Activated T-cell treated with anti-CD3 and anti-CD28 coated beads, Interleukin-2, amount 50 U/mL, for 72 hours (primary cell): ENCODE data around the gene DNAJA3. TPM values are rescaled to one million over a fixed set of nuclear protein-coding genes. Genes with fewer than 3 reads are reported as not detected.

Source experiments
- ATAC-seq, 2 donors: fragments of 150-1000 bp; cut with Tn5 transposase; replicated peaks in 1 of 2; 2 replicates each; pipeline ENCODE4 v1.10.0; 2021; ENCODE audit warnings: moderate library complexity in 2 of 2, mild to moderate bottlenecking in 1 of 2
- DNase-seq, 2 donors: peaks; one replicate each; pipeline ENCODE4 v3.0.0; 2021 to 2022; ENCODE audit warnings: mixed read lengths in 1 of 2
- H3K27ac Mint-ChIP-seq: one replicate; pipeline ENCODE4 v1.8.0; 2022; ENCODE audit warnings: mild to moderate bottlenecking, moderate library complexity, mixed read lengths
- H3K27me3 Mint-ChIP-seq: one replicate; pipeline ENCODE4 v1.8.0; 2022; ENCODE audit warnings: low read depth, mixed read lengths
- H3K36me3 Mint-ChIP-seq, 2 donors: one replicate each; pipeline ENCODE4 v1.8.0; 2022; ENCODE audit warnings: mixed read lengths in 2 of 2, mild to moderate bottlenecking in 1 of 2; ENCODE audit not compliant: insufficient read depth in 2 of 2
- H3K4me1 Mint-ChIP-seq: one replicate; pipeline ENCODE4 v1.8.0; 2022; ENCODE audit warnings: low read depth, mixed read lengths
- H3K4me3 Mint-ChIP-seq, 2 donors: one replicate each; pipeline ENCODE4 v1.8.0; 2022; ENCODE audit warnings: mild to moderate bottlenecking in 2 of 2, mixed read lengths in 2 of 2, moderate library complexity in 2 of 2
- H3K9me3 Mint-ChIP-seq, 2 donors: one replicate each; pipeline ENCODE4 v1.8.0; 2022; ENCODE audit warnings: mixed read lengths in 2 of 2
- total RNA-seq, 2 donors: library from RNA; stranded (reverse); gene quantifications; one replicate each; pipeline ENCODE4 v1.2.3, GENCODE V29; 2022

DNAJA3 gene
- 10 to 100 TPM; 83.6 to 98.7 TPM for total RNA-seq

DNA sequence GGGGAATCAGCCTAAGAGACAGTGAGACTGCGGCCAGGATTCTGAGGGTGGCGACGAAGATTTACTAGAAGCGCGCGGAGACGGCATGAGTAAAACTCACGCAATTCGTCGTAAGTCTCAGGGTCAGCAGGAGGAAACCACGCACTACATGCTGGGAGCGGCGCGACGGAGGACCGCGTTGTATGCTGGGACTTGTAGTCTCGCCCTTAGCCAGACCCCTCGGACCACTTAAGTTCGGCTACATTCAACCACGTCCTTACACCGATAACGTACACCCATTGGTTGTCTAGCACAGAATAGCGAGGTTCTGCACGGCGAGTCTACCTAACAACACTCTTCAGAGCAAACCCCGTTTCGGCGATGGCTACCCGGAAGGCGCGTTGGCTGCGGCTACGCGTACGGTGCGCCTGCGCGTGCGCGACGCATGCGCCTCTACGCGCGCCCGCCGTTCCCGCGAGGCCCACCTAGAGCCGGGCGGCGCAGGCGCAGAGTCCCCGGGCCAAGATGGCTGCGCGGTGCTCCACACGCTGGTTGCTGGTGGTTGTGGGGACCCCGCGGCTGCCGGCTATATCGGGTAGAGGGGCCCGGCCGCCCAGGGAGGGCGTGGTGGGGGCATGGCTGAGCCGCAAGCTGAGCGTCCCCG lies at the start of gene DNAJA3:
Gene DNAJA3 (plus strand): TSS at position 491 of the 643 bp plus-strand sequence. CDS start 14 bp downstream, at position 505.
- Mint-ChIP-seq H3K4me1 (peaks cover 38% of the 10 kb centered on the region), H3K27me3 (no peaks in the 10 kb centered on the region), H3K9me3 (no peaks in the 10 kb centered on the region), H3K4me3 (peak within 1 kb of the TSS; percentile 93 to 98), H3K36me3 (peaks cover 11 to 20% of the 10 kb centered on the region in 2 donors), H3K27ac (peak within 1 kb of the TSS; percentile 100)
- ATAC-seq (peak; percentile 94 to 95), DNase-seq (peak; percentile 94 to 96)

DNA sequence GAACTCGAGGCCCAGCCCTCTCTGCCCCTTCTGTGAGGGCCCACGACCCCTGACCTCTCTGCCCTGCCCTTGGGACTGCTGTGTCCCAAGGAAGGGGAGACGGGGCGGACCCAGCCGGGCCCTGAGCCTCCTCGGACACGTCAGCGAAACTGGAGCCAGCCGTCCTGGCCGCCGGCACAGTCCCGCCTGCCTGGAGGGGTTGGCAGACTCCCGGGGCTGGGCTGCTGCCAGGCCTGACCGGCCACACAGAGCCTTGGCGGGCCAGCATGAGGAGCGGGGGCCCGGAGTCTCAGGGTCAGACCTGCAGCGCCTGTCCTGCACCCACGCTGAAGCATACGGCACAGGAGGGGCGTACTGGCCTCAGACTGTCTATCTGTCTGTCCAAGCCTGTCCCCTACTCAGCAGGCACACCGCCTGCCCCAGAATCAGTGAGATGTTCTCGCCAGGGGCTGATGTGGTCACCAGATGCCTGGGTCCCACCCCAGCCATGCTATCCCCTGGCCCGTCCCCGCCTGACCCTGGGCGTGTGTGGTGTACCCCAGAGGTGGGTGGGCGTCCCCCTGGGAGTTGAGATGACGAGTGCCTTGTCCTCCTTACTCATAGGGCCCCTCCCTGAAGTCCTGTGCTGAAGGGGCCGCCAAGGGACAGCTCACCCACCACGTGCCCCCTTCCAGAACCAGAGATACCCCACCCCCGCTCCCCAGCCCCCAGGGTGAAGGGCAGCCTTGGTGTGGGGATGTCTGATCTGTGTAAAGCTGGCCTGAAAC lies 49.4 kb upstream of the DNAJA3 start:
- Mint-ChIP-seq H3K4me1 (peaks cover 7% of the 10 kb centered on the region), H3K9me3 (no peaks in the 10 kb centered on the region), H3K27ac (no peak overlapping the region), H3K36me3 (no peaks in the 10 kb centered on the region), H3K27me3 (no peaks in the 10 kb centered on the region), H3K4me3 (no peak overlapping the region)
- DNase-seq (no peak), ATAC-seq (no peak)

DNA sequence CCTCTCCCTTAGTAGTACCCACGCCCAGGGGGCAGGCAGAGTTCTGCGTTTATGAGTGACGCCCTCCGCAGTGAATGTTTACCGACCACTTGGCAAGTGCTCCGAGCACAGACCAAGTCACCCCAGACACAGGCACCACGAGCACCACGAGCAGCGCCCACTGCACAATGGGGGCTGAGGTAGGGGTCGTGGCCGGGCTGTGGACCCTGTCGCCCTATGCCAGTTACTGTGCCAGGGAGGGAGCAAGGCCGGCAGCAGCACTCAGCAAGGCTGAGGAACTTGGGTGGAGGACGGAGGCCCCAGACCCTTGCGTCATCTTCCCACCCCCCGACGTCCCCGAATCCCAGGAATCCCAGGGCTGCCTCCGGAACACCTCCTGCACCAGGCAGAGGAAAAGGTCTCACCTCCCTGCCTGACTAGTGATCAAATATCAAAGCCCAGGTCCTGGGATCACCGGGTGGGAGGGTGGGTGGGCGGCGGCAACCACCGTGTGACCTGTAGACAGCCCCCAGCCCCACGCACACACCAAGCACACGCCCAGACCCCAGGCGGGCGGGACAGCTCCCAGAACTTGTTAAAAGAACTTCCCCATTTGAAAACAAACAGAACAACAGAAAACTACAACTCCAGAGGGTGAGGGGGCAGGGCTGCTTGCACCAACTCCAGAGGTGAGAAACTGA lies 48.6 kb upstream of the DNAJA3 start:
- Mint-ChIP-seq H3K27me3 (no peaks in the 10 kb centered on the region), H3K9me3 (no peaks in the 10 kb centered on the region), H3K4me1 (peaks cover 7% of the 10 kb centered on the region), H3K27ac (no peak overlapping the region), H3K4me3 (no peak overlapping the region), H3K36me3 (no peaks in the 10 kb centered on the region)
- DNase-seq (no peak), ATAC-seq (no peak)

DNA sequence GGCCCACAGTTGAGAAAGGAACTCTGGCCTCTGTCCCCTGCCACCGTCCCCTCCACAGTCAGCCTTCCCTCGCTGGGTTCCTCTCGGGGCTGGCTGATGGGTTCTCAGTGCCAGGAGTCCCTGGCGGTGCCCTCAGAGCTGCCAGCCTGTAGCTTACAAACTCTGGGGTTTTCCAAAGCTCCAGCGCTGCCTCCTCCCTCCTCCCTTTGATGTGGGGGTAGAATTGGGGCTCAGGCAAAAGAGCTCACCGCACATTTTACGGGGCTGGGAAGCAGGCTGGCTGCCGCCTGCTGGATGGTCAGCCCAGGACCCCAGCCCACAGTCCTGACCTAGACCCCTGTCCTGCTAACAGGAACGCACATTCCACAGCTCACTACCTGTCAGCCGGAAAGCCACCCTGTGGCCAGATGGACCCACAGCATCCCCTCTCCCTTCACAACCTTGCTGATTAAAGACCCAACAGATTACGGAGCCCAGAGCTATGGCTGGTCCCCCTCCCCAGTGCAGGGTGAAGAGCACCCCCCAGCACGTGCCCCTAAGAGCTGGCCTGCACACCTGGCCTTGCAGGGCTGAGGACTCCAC lies 48.0 kb upstream of the DNAJA3 start:
- H3K27ac Mint-ChIP-seq, result no peak overlapping the region
- H3K9me3 Mint-ChIP-seq, result no peaks in the 10 kb centered on the region
- no peaks in the 10 kb centered on the region for H3K27me3 Mint-ChIP-seq
- ATAC-seq, result no peak
- DNase-seq, result no peak
- H3K4me1 Mint-ChIP-seq, result peaks cover 7% of the 10 kb centered on the region
- no peaks in the 10 kb centered on the region for H3K36me3 Mint-ChIP-seq
- H3K4me3 Mint-ChIP-seq, result no peak overlapping the region

DNA sequence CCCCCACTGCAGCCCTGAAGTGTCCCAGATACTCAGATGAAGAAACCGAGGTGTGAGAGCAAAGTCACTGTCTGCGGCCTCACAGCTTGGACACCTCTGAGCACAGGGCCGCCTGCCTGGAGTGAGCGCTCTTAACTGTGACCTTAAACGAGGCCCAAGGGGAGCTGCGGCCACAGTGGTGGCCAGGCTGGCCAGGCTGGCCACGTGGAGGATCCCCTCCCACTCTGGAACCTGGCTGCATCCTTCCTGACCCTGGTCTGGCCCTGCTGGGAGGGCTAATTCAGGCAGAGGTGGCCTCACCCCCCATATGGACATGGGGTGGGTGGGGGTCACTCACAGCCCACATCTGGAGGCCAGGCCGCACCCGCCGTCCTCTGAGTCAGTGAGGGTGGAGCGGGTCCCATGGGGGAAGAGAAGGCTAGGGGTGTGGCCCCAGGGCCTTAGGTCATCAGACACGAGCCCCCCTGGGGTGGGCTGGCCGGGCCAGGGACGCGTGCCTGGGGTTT lies 47.5 kb upstream of the DNAJA3 start:
- ATAC-seq (no peak), DNase-seq (no peak)
- H3K27me3 Mint-ChIP-seq, result no peaks in the 10 kb centered on the region
- peaks cover 0 to under 1% of the 10 kb centered on the region in 2 donors for H3K36me3 Mint-ChIP-seq
- peaks cover 7% of the 10 kb centered on the region for H3K4me1 Mint-ChIP-seq
- H3K27ac Mint-ChIP-seq, result no peak overlapping the region
- no peak overlapping the region for H3K4me3 Mint-ChIP-seq
- no peaks in the 10 kb centered on the region for H3K9me3 Mint-ChIP-seq

DNA sequence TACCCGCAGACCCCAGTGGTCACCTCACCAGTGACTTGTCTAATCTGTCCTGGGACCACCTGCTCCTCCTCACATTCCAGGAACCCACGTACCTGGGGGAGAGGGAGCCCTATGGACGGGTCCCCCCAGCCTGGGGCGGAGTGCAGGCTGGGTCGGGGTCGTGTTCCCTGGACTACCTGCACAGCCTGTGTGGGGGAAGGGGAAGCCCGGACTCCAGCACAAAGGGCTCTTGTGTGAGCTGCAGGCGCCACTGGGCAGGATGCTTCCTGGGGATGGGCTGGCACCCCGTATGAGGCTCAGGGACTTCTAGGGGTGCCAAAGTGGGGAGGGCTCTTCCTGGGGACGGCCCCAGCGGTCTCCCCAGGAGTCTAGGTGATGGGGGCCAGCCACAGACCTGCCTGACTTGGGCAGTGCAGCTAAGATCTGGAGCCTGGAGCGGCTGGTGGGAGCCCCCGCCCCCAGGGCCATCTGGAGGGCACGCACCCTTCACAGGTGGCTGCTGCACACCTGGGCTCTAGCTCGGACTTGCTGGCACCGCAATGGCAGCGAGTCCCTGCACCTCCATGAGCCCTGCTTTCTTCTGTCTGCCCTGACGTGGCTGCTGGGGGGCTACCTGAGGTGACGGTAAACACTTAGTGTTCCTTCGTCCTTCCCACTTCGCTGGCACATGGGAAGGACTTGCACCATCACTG lies 46.5 kb upstream of the DNAJA3 start:
- Mint-ChIP-seq H3K27me3 (no peaks in the 10 kb centered on the region), H3K27ac (no peak overlapping the region), H3K4me1 (peaks cover 7% of the 10 kb centered on the region), H3K9me3 (no peaks in the 10 kb centered on the region), H3K4me3 (no peak overlapping the region), H3K36me3 (peaks cover 0 to 1% of the 10 kb centered on the region in 2 donors)
- DNase-seq (no peak), ATAC-seq (no peak)

DNA sequence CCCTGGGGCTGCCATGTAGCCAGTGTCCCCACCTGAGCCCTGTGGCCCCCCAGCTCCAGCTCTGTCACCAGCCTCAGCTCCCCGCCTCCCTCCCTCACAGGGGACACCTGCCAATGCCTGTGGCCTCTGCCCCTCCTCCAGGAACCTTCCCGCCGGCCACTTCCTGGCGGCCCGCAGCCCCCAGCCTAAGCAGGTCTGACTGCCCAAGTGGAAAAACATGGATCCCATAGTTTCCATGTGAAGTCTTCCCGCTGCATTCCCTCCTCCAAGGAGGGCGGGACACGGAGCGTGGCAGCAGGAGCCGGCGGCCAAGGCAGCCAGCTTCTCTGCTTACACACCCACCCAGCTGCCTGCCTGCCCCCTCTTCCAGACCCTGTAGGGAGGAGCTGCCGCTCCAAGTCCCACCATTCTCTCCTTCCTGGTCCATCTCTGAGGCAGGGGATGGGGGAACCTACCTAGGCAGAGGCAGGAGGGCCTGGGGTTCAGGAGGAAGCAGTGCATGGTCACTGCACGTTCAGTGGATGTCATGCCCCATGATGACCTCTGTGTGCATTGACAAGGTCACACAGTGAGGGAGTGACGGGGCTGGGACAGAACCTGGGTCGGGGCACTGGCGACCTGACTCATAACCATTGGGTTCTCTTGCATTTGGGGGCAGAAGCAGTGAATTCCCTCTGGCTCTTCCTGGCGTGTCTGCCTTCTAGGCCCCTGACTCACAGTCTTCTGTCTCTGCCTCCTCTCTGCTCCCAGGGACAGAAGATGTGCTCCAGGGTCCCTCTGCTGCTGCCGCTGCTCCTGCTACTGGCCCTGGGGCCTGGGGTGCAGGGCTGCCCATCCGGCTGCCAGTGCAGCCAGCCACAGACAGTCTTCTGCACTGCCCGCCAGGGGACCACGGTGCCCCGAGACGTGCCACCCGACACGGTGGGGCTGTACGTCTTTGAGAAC lies 45.3 kb upstream of the DNAJA3 start:
- peaks cover 7% of the 10 kb centered on the region for H3K4me1 Mint-ChIP-seq
- H3K4me3 Mint-ChIP-seq, result no peak overlapping the region
- H3K27ac Mint-ChIP-seq, result no peak overlapping the region
- H3K9me3 Mint-ChIP-seq, result no peaks in the 10 kb centered on the region
- H3K27me3 Mint-ChIP-seq, result no peaks in the 10 kb centered on the region
- DNase-seq (no peak), ATAC-seq (no peak)
- peaks cover 0 to 1% of the 10 kb centered on the region in 2 donors for H3K36me3 Mint-ChIP-seq

DNA sequence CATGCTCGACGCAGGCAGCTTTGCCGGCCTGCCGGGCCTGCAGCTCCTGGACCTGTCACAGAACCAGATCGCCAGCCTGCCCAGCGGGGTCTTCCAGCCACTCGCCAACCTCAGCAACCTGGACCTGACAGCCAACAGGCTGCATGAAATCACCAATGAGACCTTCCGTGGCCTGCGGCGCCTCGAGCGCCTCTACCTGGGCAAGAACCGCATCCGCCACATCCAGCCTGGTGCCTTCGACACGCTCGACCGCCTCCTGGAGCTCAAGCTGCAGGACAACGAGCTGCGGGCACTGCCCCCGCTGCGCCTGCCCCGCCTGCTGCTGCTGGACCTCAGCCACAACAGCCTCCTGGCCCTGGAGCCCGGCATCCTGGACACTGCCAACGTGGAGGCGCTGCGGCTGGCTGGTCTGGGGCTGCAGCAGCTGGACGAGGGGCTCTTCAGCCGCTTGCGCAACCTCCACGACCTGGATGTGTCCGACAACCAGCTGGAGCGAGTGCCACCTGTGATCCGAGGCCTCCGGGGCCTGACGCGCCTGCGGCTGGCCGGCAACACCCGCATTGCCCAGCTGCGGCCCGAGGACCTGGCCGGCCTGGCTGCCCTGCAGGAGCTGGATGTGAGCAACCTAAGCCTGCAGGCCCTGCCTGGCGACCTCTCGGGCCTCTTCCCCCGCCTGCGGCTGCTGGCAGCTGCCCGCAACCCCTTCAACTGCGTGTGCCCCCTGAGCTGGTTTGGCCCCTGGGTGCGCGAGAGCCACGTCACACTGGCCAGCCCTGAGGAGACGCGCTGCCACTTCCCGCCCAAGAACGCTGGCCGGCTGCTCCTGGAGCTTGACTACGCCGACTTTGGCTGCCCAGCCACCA lies 44.4 kb upstream of the DNAJA3 start:
- peaks cover 0 to 1% of the 10 kb centered on the region in 2 donors for H3K36me3 Mint-ChIP-seq
- H3K4me3 Mint-ChIP-seq, result no peak overlapping the region
- ATAC-seq (no peak), DNase-seq (no peak)
- peaks cover 7% of the 10 kb centered on the region for H3K4me1 Mint-ChIP-seq
- H3K27ac Mint-ChIP-seq, result no peak overlapping the region
- H3K27me3 Mint-ChIP-seq, result no peaks in the 10 kb centered on the region
- no peaks in the 10 kb centered on the region for H3K9me3 Mint-ChIP-seq

DNA sequence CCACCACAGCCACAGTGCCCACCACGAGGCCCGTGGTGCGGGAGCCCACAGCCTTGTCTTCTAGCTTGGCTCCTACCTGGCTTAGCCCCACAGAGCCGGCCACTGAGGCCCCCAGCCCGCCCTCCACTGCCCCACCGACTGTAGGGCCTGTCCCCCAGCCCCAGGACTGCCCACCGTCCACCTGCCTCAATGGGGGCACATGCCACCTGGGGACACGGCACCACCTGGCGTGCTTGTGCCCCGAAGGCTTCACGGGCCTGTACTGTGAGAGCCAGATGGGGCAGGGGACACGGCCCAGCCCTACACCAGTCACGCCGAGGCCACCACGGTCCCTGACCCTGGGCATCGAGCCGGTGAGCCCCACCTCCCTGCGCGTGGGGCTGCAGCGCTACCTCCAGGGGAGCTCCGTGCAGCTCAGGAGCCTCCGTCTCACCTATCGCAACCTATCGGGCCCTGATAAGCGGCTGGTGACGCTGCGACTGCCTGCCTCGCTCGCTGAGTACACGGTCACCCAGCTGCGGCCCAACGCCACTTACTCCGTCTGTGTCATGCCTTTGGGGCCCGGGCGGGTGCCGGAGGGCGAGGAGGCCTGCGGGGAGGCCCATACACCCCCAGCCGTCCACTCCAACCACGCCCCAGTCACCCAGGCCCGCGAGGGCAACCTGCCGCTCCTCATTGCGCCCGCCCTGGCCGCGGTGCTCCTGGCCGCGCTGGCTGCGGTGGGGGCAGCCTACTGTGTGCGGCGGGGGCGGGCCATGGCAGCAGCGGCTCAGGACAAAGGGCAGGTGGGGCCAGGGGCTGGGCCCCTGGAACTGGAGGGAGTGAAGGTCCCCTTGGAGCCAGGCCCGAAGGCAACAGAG lies 43.5 kb upstream of the DNAJA3 start:
- DNase-seq, result no peak
- H3K27ac Mint-ChIP-seq, result no peak overlapping the region
- H3K4me3 Mint-ChIP-seq, result no peak overlapping the region
- ATAC-seq, result peak in 1 of 2 donors; percentile 10
- peaks cover 7% of the 10 kb centered on the region for H3K4me1 Mint-ChIP-seq
- H3K36me3 Mint-ChIP-seq, result peaks cover 0 to 1% of the 10 kb centered on the region in 2 donors
- no peaks in the 10 kb centered on the region for H3K9me3 Mint-ChIP-seq
- no peaks in the 10 kb centered on the region for H3K27me3 Mint-ChIP-seq

DNA sequence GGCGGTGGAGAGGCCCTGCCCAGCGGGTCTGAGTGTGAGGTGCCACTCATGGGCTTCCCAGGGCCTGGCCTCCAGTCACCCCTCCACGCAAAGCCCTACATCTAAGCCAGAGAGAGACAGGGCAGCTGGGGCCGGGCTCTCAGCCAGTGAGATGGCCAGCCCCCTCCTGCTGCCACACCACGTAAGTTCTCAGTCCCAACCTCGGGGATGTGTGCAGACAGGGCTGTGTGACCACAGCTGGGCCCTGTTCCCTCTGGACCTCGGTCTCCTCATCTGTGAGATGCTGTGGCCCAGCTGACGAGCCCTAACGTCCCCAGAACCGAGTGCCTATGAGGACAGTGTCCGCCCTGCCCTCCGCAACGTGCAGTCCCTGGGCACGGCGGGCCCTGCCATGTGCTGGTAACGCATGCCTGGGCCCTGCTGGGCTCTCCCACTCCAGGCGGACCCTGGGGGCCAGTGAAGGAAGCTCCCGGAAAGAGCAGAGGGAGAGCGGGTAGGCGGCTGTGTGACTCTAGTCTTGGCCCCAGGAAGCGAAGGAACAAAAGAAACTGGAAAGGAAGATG lies 42.8 kb upstream of the DNAJA3 start:
- Mint-ChIP-seq H3K36me3 (peaks cover 0 to 1% of the 10 kb centered on the region in 2 donors), H3K9me3 (no peaks in the 10 kb centered on the region), H3K4me3 (no peak overlapping the region), H3K4me1 (peaks cover 2% of the 10 kb centered on the region), H3K27ac (no peak overlapping the region), H3K27me3 (no peaks in the 10 kb centered on the region)
- no peak for DNase-seq
- ATAC-seq, result no peak
